Activated naive CD8-positive, alpha-beta T cell treated with anti-CD3 and anti-CD28 coated beads, Interleukin-2, amount 50 U/mL, for 16 hours (primary cell): Measurements from ENCODE around the gene FURIN.
"Not testable (repeated sequence)": the region's sequence is repeated elsewhere in the genome, so short reads cannot be mapped to it uniquely, and the experiment has no call there.

Source experiments
- DNase-seq: peaks from one replicate; pipeline ENCODE4 v3.0.0-alpha.2; 2020; ENCODE audit warnings: low read depth, low spot score

Gene FURIN

DNA sequence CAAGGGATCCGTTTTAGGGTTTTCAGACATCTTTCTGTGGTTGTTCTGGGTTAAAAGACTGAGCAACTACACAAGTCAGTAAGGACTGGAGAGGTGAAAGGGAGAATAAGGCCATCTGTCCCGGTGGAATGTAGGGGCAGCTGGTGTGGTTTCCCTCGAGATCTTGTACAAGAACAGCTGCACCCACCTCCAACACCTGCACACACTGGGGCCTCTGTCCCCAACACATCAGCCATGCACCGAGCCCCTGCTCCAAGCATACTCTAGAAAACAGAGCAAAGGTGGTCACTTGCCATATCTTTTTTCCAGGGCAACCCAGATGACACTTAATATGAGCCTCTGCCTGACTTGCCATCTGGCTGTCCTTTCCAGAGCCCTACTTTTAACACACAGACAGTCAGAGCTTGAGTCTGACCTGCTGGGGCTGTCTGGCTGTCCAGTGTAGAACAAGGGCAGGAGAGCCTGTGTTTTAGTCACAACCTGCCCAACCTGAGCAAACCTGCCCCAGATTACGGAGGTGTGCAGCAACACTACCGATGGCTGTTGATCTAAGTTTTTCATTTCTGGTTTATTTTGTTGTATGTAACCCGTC lies 46.9 kb downstream of the FURIN start:
- no peak for DNase-seq

DNA sequence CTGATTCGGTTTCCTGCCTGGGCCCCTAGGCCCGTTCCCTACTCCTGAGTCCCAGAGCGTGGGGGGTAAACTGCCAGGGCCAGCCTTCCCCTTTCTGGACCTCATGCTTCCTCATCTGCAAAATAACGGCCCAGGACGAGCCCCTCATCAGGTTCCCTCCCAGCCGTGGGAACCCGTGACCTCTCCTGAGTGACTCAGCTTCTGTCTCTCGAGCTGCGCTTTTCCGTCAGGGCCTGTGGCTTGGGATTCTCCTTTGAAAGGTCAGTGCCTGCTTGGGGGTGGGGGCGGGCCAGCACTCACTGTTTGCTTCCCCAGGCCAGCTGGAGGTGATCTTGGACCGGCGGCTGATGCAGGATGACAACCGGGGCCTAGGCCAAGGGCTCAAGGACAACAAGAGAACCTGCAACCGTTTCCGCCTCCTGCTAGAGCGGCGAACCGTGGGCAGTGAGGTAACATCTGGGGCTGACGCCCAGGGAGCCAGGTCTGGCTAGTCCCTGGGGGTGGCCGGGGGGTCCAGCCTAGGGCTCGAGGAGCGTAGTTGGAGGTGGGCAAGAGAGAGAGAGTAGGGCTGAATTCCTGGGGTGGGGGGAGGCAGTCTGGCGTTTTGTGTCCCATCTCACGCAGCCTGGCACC lies 47.5 kb downstream of the FURIN start:
- no peak for DNase-seq

- no peak for DNase-seq
Observed at GRCh38 chr15:90916461-90916860, 48.1 kb downstream of the FURIN start.

- DNase-seq: no peak
Observed at GRCh38 chr15:90917569-90917968, 49.2 kb downstream of the FURIN start.

DNA sequence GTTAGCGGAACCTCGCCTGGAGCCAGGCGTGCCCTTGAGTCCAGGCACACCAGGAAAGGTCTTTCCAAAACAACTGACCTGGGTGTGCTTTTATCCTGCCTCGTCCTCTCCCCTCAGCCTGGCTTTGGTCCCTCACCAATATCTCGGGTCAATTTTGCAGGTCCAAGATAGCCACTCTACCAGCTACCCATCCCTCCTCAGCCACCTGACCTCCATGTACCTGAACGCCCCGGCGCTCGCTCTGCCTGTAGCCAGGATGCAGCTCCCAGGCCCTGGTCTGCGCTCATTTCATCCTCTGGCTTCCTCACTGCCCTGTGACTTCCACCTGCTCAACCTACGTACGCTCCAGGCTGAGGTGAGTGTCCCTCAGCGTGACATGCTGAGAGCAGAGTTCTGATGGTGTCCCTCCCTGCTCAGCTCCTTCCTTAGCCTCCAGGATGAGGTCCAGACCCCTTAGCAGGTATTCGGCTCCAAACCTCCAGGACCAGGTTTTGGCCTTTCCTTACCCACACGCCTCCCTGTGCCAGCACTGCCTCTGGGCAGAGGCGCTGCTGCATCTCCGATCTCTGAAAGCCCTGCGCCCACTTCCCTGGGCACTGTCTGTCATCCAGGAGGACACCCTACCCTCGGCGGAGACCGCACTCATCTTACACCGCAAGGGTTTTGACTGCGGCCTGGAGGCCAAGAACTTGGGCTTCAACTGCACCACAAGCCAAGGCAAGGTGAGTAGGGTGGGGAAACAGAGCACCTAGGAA lies 49.8 kb downstream of the FURIN start:
- no peak for DNase-seq

DNA sequence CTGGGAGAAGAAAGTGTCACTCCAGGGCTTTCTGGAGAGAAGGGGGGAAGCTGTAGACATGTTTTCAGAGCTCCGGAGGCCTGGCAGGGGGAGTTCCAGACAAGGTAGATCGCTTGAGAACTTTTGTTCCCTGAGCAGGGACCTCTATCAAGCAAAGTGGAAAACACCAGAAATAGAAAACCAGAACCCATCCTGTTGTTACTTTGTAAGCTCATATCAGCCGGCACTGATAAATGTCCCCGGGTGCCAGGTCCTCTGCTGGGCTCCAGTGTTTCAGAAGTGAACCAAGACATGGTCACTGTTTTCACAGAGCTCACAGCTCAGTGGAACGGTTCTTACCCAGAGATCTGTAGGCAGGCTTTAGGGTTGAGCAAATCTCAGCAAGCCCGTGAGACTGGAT lies 50.4 kb downstream of the FURIN start:
- no peak for DNase-seq

DNA sequence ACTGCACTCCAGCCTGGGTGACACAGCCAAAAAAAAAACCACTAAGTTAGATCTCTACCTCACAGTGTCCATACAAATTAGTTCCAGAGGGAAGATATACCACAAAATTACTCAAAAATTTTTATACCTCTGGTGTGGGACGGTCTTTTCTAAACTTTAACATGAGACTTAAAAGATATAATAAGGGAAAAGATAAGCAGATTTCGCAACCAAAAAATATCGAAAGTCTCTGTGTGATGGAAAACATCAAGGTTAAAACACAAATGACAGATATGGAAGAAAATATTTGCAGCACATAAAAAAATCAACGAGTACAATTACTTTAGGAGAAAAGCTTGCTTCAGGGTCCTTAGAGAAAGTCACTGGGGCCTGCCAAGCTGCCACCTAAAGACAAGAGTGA lies 53.5 kb downstream of the FURIN start:
- DNase-seq: no peak

GRCh38 chr15:90922712-90923322 lies 54.4 kb downstream of the FURIN start:
- not testable (repeated sequence) for DNase-seq

GRCh38 chr15:90924375-90924774 lies 56.0 kb downstream of the FURIN start:
- DNase-seq: no peak

- DNase-seq: not testable (repeated sequence)
Observed at GRCh38 chr15:90926766-90927165, 58.4 kb downstream of the FURIN start.

GRCh38 chr15:90928106-90928505 lies 59.7 kb downstream of the FURIN start:
- not testable (repeated sequence) for DNase-seq

- no peak for DNase-seq
Observed at GRCh38 chr15:90929246-90930019, 61.0 kb downstream of the FURIN start.

DNA sequence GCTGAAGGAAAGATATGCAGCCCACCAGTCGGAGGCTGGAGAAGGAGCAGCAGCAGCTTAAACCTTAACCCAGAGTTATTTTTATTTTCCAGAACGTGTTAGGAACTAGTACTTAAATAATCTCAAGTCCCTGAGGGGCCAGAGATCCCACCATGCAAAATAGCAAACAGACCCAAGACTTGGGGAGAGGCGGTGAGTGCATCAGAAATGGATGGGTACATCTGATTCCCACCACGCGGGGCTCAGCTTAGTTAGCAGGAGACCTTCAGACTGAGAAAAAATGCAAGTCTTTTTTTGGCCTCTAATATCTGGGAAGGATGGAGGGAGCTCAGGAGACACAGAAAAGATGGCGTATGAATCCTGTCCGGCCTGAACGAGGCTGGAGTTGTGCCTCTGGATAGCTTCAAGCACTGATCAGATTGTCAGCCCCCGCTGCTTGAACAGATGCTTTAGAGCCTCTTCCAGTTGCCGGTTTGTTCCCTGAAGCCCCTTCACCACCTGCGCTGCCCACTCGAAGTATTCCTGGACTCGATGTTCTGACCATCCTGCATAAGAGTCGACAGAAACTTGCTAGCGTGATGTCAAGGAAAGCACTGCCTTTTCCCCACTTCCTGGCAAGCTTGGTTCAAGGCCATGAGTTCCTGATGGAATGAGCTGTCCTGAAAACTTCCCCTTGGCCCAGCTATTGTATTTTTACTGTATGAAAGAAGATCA lies 62.6 kb downstream of the FURIN start:
- no peak for DNase-seq

GRCh38 chr15:90931575-90931827 lies 63.1 kb downstream of the FURIN start:
- DNase-seq: no peak

- DNase-seq: peak; percentile 77
Observed at GRCh38 chr15:90931828-90932659, 63.7 kb downstream of the FURIN start, which contains the start of gene HDDC3. HDDC3 (minus strand) TSS chr15:90932549; CDS start chr15:90932540, 9 bp downstream.

DNA sequence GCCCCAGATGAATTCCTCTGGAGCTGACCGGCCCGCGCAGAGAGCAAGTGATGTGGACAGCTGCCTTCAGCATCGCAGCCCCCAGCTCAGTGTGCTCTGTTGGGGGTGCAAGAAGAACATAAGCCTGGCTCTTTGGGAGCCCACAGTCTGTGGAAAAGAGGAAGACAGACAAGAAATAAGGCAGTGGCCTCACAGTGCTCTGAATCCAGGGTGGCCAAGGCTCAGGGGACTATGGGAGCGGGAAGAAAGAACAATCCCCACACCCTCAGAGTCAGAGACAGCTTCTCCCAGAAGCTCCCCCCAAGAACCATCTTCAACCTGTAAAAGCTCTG lies 64.2 kb downstream of the FURIN start:
- no peak for DNase-seq
